ENCODE results near the gene MGRN1. TPM values are rescaled to one million over a fixed set of nuclear protein-coding genes. Genes with fewer than 3 reads are reported as not detected.
A peak's percentile ranks its signal among the peaks of the same experiment; 100 is the strongest.

MGRN1 gene
- total RNA-seq, 2 donors from 2014 or later = 46.9 to 76.4 TPM

DNA sequence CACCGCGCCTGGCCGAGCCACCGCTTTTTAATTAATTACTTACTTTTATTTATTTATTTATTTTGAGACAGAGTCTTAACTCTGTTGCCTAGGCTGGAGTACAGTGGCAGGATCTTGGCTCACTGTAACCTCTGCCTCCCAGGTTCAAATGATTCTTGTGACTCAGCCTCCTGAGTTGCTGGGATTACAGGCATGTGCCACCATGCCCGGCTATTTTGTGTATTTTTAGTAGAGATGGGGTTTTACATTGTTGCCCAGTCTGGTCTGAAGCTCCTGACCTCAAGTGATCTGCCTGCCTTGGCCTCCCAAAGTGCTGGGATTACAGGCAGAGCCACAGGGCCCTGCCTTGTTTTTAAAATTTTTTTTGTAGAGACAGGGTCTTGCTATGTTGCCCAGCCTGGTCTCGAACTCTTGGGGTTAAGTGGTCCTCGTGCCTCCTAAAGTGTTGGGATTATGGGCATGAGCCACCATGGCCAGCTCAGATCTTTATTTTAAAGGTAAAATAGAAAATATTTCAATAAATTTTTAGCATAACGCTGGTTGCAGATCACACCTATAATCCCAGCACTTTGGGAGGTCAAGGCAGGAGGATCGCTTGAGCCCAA is 50.4 kb downstream of the MGRN1 start:
- no peak for DNase-seq (ENCODE audit: low spot score in 2 of 2)
- no peaks in the 10 kb centered on the region for H3K36me3 Mint-ChIP-seq
- ATAC-seq = no peak
- no peaks in the 10 kb centered on the region for H3K9me3 Mint-ChIP-seq
- H3K27ac Mint-ChIP-seq = peak overlapping the region; percentile 94 to 98

DNA sequence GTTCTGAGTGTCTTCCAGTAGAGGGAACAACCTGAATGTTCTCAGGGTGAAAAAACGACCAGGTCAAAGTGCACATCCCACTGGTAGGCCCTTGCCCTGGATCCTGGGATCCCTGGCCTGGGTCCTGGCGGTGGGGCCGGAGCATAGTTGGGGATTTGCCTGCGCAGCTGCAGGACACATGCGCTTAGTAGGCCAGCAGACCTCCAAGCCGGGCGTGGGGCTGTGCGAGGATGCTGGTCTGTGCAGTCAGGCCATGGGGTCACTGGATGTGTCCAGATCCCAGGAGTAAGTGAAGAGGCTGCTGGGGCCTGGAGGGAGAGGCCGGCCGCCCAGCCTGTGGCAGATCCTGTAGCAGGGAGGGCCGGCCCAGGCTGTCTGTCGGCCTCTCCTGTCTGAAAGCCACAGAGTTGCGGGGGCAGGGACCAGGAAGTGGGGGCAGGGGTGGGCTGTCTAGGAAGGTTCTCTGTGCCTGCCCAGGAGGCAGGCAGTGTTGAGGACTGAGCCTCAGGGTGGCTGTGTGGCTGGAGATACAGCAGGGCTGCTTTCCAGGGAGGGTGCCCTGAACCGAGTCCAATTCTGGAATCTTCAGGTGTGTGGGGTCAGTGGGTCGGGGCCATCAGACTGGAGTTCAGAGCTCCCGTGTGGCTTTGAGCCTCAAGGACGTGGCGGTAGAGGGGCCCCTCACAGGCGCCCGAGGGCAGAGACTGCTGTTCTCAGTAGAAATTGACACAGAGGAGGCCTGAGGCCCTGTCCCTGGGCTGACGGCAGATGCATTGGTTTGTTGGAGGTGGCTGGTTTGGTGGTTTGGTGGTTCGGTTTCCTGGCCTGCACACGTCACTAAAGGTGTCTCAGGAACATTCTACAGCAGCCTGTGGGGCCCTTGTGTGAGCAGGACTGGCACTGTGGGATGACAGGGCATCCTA is 51.5 kb downstream of the MGRN1 start:
- peak overlapping the region; percentile 94 to 98 for H3K27ac Mint-ChIP-seq
- peak; percentile 52 to 86 for DNase-seq (ENCODE audit: low spot score in 2 of 2)
- ATAC-seq = peak; percentile 84 to 93
- no peaks in the 10 kb centered on the region for H3K9me3 Mint-ChIP-seq
- no peaks in the 10 kb centered on the region for H3K36me3 Mint-ChIP-seq

DNA sequence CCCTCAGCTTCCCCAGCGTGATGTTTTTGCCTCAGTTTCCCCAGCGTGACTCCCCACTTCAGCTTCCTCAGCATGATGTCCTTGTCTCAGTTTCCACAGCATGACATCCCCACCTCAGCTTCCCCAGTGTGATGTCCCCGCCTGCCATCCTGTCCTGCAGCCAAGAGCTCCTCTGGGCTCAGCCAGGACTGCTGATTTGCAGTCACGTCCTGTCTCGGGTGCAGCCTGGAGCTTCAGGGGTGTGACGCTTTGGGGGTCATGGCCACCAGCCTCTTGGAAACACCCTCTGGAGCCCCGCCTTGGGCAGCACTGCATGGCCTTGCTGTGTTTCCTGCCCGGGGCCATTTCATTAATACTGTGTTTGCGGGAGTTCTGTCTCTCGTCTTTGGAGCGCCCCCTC is 52.2 kb downstream of the MGRN1 start:
- Mint-ChIP-seq H3K9me3 (no peaks in the 10 kb centered on the region), H3K36me3 (no peaks in the 10 kb centered on the region), H3K27ac (peak overlapping the region; percentile 94 to 98)
- DNase-seq (ENCODE audit: low spot score in 2 of 2) (no peak), ATAC-seq (peak; percentile 13 to 33)

DNA sequence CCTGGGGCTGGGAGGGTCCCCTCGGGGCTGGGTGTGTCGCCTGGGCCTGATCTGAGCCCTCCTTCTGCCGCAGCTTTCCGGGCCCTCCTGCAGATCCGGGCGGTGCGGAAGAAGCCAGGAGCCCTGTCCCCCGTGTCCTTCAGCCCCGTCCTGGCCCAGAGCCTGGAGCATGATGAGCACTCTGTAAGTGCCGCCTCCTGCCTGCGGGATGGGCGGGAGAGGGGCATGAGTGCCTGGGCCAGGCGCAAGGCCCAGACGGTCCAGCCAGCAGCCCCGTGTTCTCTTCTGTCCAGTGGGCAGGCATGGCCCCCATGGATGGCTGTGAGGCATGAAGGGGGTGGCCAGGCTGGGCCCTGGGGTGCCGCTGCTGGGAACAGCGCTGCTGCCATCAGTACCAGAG is 52.8 kb downstream of the MGRN1 start:
- Mint-ChIP-seq H3K27ac (peak overlapping the region in 1 of 2 donors; percentile 94), H3K9me3 (no peaks in the 10 kb centered on the region), H3K36me3 (no peaks in the 10 kb centered on the region)
- ATAC-seq = no peak
- DNase-seq (ENCODE audit: low spot score in 2 of 2) = no peak

- no peak for ATAC-seq
Observed at GRCh38 chr16:4677994-4678393, 53.4 kb downstream of the MGRN1 start.

DNA sequence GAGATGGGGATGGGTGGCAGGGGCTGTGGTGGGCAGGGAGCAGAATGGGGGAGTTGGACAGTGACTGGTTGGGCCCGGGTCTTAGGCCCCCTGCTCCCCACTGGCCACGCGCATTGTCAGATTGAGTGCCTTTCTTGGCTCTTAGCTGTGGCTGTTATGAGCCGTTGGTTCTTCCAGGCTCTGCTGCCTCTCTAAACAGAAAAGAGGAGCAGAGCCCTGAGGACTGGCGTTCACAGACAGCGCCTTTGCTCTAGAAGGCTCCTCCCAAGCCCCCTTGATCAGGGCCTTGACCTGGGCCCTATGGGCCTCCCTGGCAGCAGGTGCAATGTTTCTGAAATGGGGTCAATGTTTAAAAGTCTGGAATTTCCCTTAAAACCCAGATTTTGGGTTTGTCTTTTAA is 54.0 kb downstream of the MGRN1 start:
- DNase-seq (ENCODE audit: low spot score in 2 of 2) (no peak), ATAC-seq (no peak)
- Mint-ChIP-seq H3K27ac (peak overlapping the region; percentile 2 to 94), H3K9me3 (no peaks in the 10 kb centered on the region), H3K36me3 (no peaks in the 10 kb centered on the region)

More at GRCh38 chr16:4677994-4678393, 53.4 kb downstream of the MGRN1 start:
- no peak for DNase-seq (ENCODE audit: low spot score in 2 of 2)
- Mint-ChIP-seq H3K36me3 (no peaks in the 10 kb centered on the region), H3K27ac (peak overlapping the region; percentile 2 to 94), H3K9me3 (no peaks in the 10 kb centered on the region)

- peak overlapping the region; percentile 81 to 94 for H3K27ac Mint-ChIP-seq
- ATAC-seq (no peak), DNase-seq (ENCODE audit: low spot score in 2 of 2) (no peak)
- no peaks in the 10 kb centered on the region for H3K36me3 Mint-ChIP-seq
- no peaks in the 10 kb centered on the region for H3K9me3 Mint-ChIP-seq
Observed at GRCh38 chr16:4679156-4679849, 54.7 kb downstream of the MGRN1 start.

GRCh38 chr16:4679850-4680636 is 55.4 kb downstream of the MGRN1 start:
- no peaks in the 10 kb centered on the region for H3K9me3 Mint-ChIP-seq
- DNase-seq (ENCODE audit: low spot score in 2 of 2) = no peak
- no peaks in the 10 kb centered on the region for H3K36me3 Mint-ChIP-seq
- peak overlapping the region; percentile 69 to 74 for H3K27ac Mint-ChIP-seq
- ATAC-seq = no peak

- H3K9me3 Mint-ChIP-seq = no peaks in the 10 kb centered on the region
- no peak for ATAC-seq
- peak overlapping the region; percentile 69 to 77 for H3K27ac Mint-ChIP-seq
- DNase-seq (ENCODE audit: low spot score in 2 of 2) = no peak
- H3K36me3 Mint-ChIP-seq = no peaks in the 10 kb centered on the region
Observed at GRCh38 chr16:4680673-4681470, 56.2 kb downstream of the MGRN1 start.

- DNase-seq (ENCODE audit: low spot score in 2 of 2) = no peak
- no peaks in the 10 kb centered on the region for H3K9me3 Mint-ChIP-seq
- no peaks in the 10 kb centered on the region for H3K36me3 Mint-ChIP-seq
- peak overlapping the region; percentile 69 to 95 for H3K27ac Mint-ChIP-seq
- no peak for ATAC-seq
Observed at GRCh38 chr16:4681471-4682083, 57.0 kb downstream of the MGRN1 start.

- DNase-seq (ENCODE audit: low spot score in 2 of 2) = no peak
- Mint-ChIP-seq H3K9me3 (no peaks in the 10 kb centered on the region), H3K27ac (peak overlapping the region; percentile 50 to 69), H3K36me3 (no peaks in the 10 kb centered on the region)
- peak in 1 of 2 donors; percentile 16 for ATAC-seq
Observed at GRCh38 chr16:4682084-4682591, 57.5 kb downstream of the MGRN1 start.

GRCh38 chr16:4682616-4683254 is 58.1 kb downstream of the MGRN1 start:
- peak overlapping the region in 1 of 2 donors; percentile 69 for H3K27ac Mint-ChIP-seq
- DNase-seq (ENCODE audit: low spot score in 2 of 2) (peak in 1 of 2 donors; percentile 62), ATAC-seq (peak; percentile 66 to 74)
- peaks cover 0 to 4% of the 10 kb centered on the region in 2 donors for H3K36me3 Mint-ChIP-seq
- no peaks in the 10 kb centered on the region for H3K9me3 Mint-ChIP-seq

GRCh38 chr16:4683255-4684057 is 58.8 kb downstream of the MGRN1 start:
- Mint-ChIP-seq H3K36me3 (peaks cover 0 to 4% of the 10 kb centered on the region in 2 donors), H3K9me3 (no peaks in the 10 kb centered on the region), H3K27ac (peak overlapping the region in 1 of 2 donors; percentile 55)
- ATAC-seq (no peak), DNase-seq (ENCODE audit: low spot score in 2 of 2) (no peak)

All from activated naive CD4-positive, alpha-beta T cell treated with anti-CD3 and anti-CD28 coated beads, Interleukin-2, amount 50 U/mL, for 72 hours (primary cell).